IMR-90 (cell line): Measurements from ENCODE around the gene RSBN1L. TPM values are rescaled to one million over a fixed set of nuclear protein-coding genes. Genes with fewer than 3 reads are reported as not detected.

Experiments
- ATAC-seq: fragments of 200-7000 bp; cut with Tn5 transposase; 2 replicates; pipeline ENCODE4 v1.9.1; 2020; ENCODE audit warnings: low read depth, mild to moderate bottlenecking, moderate library complexity
- BruUV-seq: library from RNA; stranded (reverse); fragments of 400-500 nt; replicated peaks from 2 replicates; lab custom pipeline; 2021; lab: Mats Ljungman, UMichigan
- CTCF ChIA-PET: fragments of 300-600 bp; formaldehyde crosslinking; extraction: SDS; loops from one replicate; lab custom pipeline; 2021; ENCODE audit warnings: antibody characterized with exemption; lab: Yijun Ruan, JAX
- POLR2A ChIA-PET: fragments of 300-600 bp; sonication (Branson Sonifier 250); formaldehyde crosslinking; loops from one replicate; lab custom pipeline; 2022; ENCODE audit warnings: antibody characterized with exemption; ENCODE audit not compliant: unreplicated experiment; lab: Charles Lee
- DNase-seq: peaks from one replicate; pipeline ENCODE4 v3.0.0; 2013
- H2AFZ ChIP-seq: replicated peaks from 2 replicates; pipeline ENCODE3; 2013; ENCODE audit warnings: low read length, mild to moderate bottlenecking; ENCODE audit not compliant: poor library complexity
- H2AK5ac ChIP-seq: 2 replicates; pipeline ENCODE4 v1.6.1; 2013; ENCODE audit warnings: low read depth, low read length, inconsistent platforms
- H2AK9ac ChIP-seq: replicated peaks from 2 replicates; pipeline ENCODE3; 2013; ENCODE audit warnings: mild to moderate bottlenecking, low read depth, low read length, moderate library complexity; ENCODE audit not compliant: poor library complexity
- H2BK120ac ChIP-seq: 2 replicates; pipeline ENCODE4 v1.6.1; 2013; ENCODE audit warnings: low read depth, low read length, inconsistent platforms
- H2BK15ac ChIP-seq: 3 replicates; pipeline ENCODE4 v1.6.1; 2013; ENCODE audit warnings: low read depth, low read length, inconsistent platforms
- H2BK20ac ChIP-seq: 2 replicates; pipeline ENCODE4 v1.6.1; 2013; ENCODE audit warnings: low read depth, mild to moderate bottlenecking, inconsistent platforms, low read length, moderate library complexity
- H2BK5ac ChIP-seq: 2 replicates; pipeline ENCODE4 v1.6.1; 2013; ENCODE audit warnings: mild to moderate bottlenecking, low read depth, low read length, inconsistent platforms; ENCODE audit not compliant: poor library complexity, severe bottlenecking
- H3K14ac ChIP-seq: replicated peaks from 2 replicates; pipeline ENCODE4 v1.6.1; 2013; ENCODE audit warnings: low read depth, low read length, inconsistent platforms
- H3K18ac ChIP-seq: 2 replicates; pipeline ENCODE4 v1.6.1; 2013; ENCODE audit warnings: low read depth, low read length, control low read depth
- H3K23ac ChIP-seq: 2 replicates; pipeline ENCODE4 v1.6.1; 2013; ENCODE audit warnings: low read depth, low read length, inconsistent platforms
- H3K27ac ChIP-seq: 2 replicates; pipeline ENCODE4 v1.5.1; 2013; ENCODE audit warnings: mild to moderate bottlenecking, control low read depth, low read length; ENCODE audit not compliant: insufficient read depth
- H3K27me3 ChIP-seq: 2 replicates; pipeline ENCODE4 v1.6.1; 2013; ENCODE audit warnings: low read length; ENCODE audit not compliant: control insufficient read depth, insufficient read depth
- H3K36me3 ChIP-seq: 2 replicates; pipeline ENCODE4 v1.6.1; 2013; ENCODE audit warnings: low read length, mixed read lengths; ENCODE audit not compliant: control insufficient read depth, insufficient read depth
- H3K4ac ChIP-seq: 2 replicates; pipeline ENCODE4 v1.6.1; 2013; ENCODE audit warnings: low read depth, low read length, inconsistent platforms
- H3K4me1 ChIP-seq: 2 replicates; pipeline ENCODE4 v1.6.1; 2013; ENCODE audit warnings: low read length, mixed read lengths; ENCODE audit not compliant: control insufficient read depth, insufficient read depth
- H3K4me2 ChIP-seq: 2 replicates; pipeline ENCODE4 v1.6.1; 2013; ENCODE audit warnings: low read depth, mild to moderate bottlenecking, control low read depth, low read length, moderate library complexity
- H3K4me3 ChIP-seq: 2 replicates; pipeline ENCODE4 v1.5.1; 2013; ENCODE audit warnings: low read depth, mild to moderate bottlenecking, control low read depth, low read length, moderate library complexity; ENCODE audit not compliant: insufficient read depth
- H3K56ac ChIP-seq: 2 replicates; pipeline ENCODE4 v1.6.1; 2013; ENCODE audit warnings: low read length, inconsistent platforms; ENCODE audit not compliant: insufficient read depth; ENCODE audit errors: extremely low read depth
- H3K79me1 ChIP-seq, 2 experiments: 2 replicates each; pipeline ENCODE4 v1.6.1; 2013; ENCODE audit warnings: low read length in 2 of 2, inconsistent platforms in 1 of 2, low read depth in 1 of 2
- H3K9ac ChIP-seq: 2 replicates; pipeline ENCODE4 v1.6.1; 2013; ENCODE audit warnings: low read depth, low read length, control low read depth
- H3K9me1 ChIP-seq: 2 replicates; pipeline ENCODE4 v1.6.1; 2013; ENCODE audit warnings: low read length, inconsistent platforms; ENCODE audit not compliant: insufficient read depth
- H3K9me3 ChIP-seq: 2 replicates; pipeline ENCODE4 v1.6.1; 2013; ENCODE audit warnings: low read length; ENCODE audit not compliant: control insufficient read depth, insufficient read depth
- H4K20me1 ChIP-seq: 2 replicates; pipeline ENCODE4 v1.6.1; 2013; ENCODE audit warnings: low read length, inconsistent platforms; ENCODE audit not compliant: insufficient read depth
- H4K5ac ChIP-seq: 2 replicates; pipeline ENCODE4 v1.6.1; 2013; ENCODE audit warnings: mild to moderate bottlenecking, low read depth, low read length, control low read depth
- H4K8ac ChIP-seq, 2 experiments: 2 replicates each; pipeline ENCODE4 v1.6.1; 2013; ENCODE audit warnings: low read depth in 2 of 2, low read length in 2 of 2, control low read depth in 1 of 2, inconsistent platforms in 1 of 2
- H4K91ac ChIP-seq: 2 replicates; pipeline ENCODE4 v1.6.1; 2013; ENCODE audit warnings: low read depth, low read length, inconsistent platforms; ENCODE audit not compliant: insufficient read depth
- CEBPB ChIP-seq: IDR thresholded peaks from 2 replicates; pipeline ENCODE4 v1.6.1; 2012; ENCODE audit warnings: low read depth, low read length, improper control_type of control experiment
- MAFK ChIP-seq: IDR thresholded peaks from 2 replicates; pipeline ENCODE4 v1.6.1; 2012; ENCODE audit warnings: low read depth, low read length, improper control_type of control experiment
- MAZ ChIP-seq: IDR thresholded peaks from 2 replicates; pipeline ENCODE4 v1.6.1; 2012; ENCODE audit warnings: low read depth, mild to moderate bottlenecking, low read length, improper control_type of control experiment, moderate library complexity, borderline replicate concordance
- NFE2L2 ChIP-seq: fragments of 150-350 bp; IDR thresholded peaks from 2 replicates; pipeline ENCODE4 v1.6.1; 2016; ENCODE audit warnings: low read depth, mild to moderate bottlenecking, low read length
- RAD21 ChIP-seq: IDR thresholded peaks from 2 replicates; pipeline ENCODE4 v1.6.1; 2012; ENCODE audit warnings: low read length, improper control_type of control experiment
- RFX5 ChIP-seq: IDR thresholded peaks from 2 replicates; pipeline ENCODE4 v1.8.0; 2012; ENCODE audit warnings: low read depth, mild to moderate bottlenecking, low read length, moderate library complexity
- WGBS, 2 experiments: methylation state at CpG; one replicate each; pipeline versions ENCODE4 v1.1.5 to v1.1.7; 2013; ENCODE audit warnings: missing lambda C conversion rate in 2 of 2; ENCODE audit not compliant: insufficient read length in 1 of 2; ENCODE audit errors: extremely low coverage in 2 of 2; 5-methylcytosine and 5-hydroxymethylcytosine counted together
- dilution Hi-C: fragments of 300-500 bp; cut with HindIII; formaldehyde crosslinking; loops from one replicate; pipeline ENCODE4 v1.14.3; 2018; ENCODE audit warnings: low sequenced_read_pairs; ENCODE audit not compliant: unreplicated experiment
- in situ Hi-C: fragments of 300-500 bp; cut with MboI; formaldehyde crosslinking; loops from 3 replicates; pipeline ENCODE4 v1.14.3; 2019; ENCODE audit warnings: low sequenced_read_pairs, inconsistent platforms, mixed read lengths
- intact Hi-C: fragments of 100-400 bp; cut with micrococcal nuclease; formaldehyde crosslinking; loops from 2 replicates; pipeline ENCODE4 v1.10.0; 2022
- polyA plus RNA-seq, 3 experiments: library from polyadenylated mRNA; depleted of rRNA; stranded (reverse); fragments of >200 nt; gene quantifications; 2 replicates each; pipeline ENCODE4 v1.2.3, GENCODE V29; 2012; ENCODE audit warnings: low replicate concordance in 1 of 3
- total RNA-seq: library from RNA; depleted of rRNA; stranded (reverse); fragments of >200 nt; gene quantifications from 2 replicates; pipeline ENCODE4 v1.2.3, GENCODE V29; 2012
- TF ChIP-seq, protein P1 (sequence below): fragments of 150-350 bp; IDR thresholded peaks from 2 replicates; pipeline ENCODE4 v1.6.1; 2017; ENCODE audit warnings: mild to moderate bottlenecking, antibody characterized with exemption, low read length, low read depth

RSBN1L gene
- total and polyA plus RNA-seq, 2 of the 4 experiments (the other 2 are of a cell fraction) = 7.8 to 14.7 TPM

DNA sequence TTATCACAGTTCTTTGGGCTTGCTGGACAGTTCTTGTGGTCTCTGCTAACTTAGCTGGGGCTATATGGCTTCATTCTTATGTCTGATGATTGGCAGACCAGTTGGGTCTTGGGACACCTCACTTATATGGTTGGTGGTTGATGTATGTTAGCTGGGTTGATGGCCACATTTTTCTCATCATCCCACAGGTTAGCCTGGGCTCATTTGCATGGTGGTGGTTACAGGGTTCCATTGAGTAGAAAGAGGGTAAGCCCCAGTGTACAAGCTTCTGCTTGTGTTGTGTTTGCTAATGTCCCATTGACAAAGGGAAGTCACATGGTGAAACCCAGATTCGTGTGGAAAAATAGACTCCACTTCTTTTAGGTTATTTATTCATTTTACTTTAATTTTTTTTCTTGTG lies 61.3 kb downstream of the RSBN1L start:
- intact Hi-C loops = no loop called here
- WGBS, 2 experiments = no CpG with 5 or more reads among the region's 1 CpG

More for the DNA sequence above, 61.3 kb downstream of the RSBN1L start:
- Histone ChIP-seq H3K4me3 (no peak overlapping the region), H4K20me1 (peaks cover 4% of the 10 kb centered on the region; the same call in 1 of the 2 replicates), H2AK5ac (no peak overlapping the region), H3K36me3 (no peaks in the 10 kb centered on the region), H4K5ac (no peak overlapping the region), H3K18ac (no peak overlapping the region), H3K23ac (no peak overlapping the region), H3K79me1 (peaks cover 13 to 57% of the 10 kb centered on the region in 2 experiments), H3K56ac (no peak overlapping the region), H3K9ac (no peak overlapping the region), H2BK15ac (no peak overlapping the region), H4K8ac (no peak overlapping the region), H3K4me2 (no peak overlapping the region), H2AFZ (no peak overlapping the region), H3K9me3 (no peaks in the 10 kb centered on the region), H3K4ac (no peak overlapping the region), H2BK20ac (no peak overlapping the region), H3K14ac (no peak overlapping the region), H4K91ac (no peak overlapping the region), H3K27me3 (no peaks in the 10 kb centered on the region), H2BK5ac (no peak overlapping the region), H3K9me1 (no peaks in the 10 kb centered on the region), H2BK120ac (no peak overlapping the region), H3K27ac (no peak overlapping the region), H2AK9ac (no peak overlapping the region), H3K4me1 (no peaks in the 10 kb centered on the region; the same call in 1 of the 2 replicates)
- in situ Hi-C loops (no loop called here), dilution Hi-C loops (no loop called here)
- DNase-seq (no peak), ATAC-seq (no peak)
- BruUV-seq = no TSS peak
- CTCF ChIA-PET = interaction anchor here (1.1 kb wide), 1 partner anchor 100 kb away, joined by 5 read pairs; no protein-coding TSS in a partner anchor
- TF ChIP-seq RAD21 (no peak), RFX5 (no peak), CEBPB (no peak), NFE2L2 (no peak), MAZ (no peak), MAFK (no peak)
- TF ChIP-seq, protein P1, sequence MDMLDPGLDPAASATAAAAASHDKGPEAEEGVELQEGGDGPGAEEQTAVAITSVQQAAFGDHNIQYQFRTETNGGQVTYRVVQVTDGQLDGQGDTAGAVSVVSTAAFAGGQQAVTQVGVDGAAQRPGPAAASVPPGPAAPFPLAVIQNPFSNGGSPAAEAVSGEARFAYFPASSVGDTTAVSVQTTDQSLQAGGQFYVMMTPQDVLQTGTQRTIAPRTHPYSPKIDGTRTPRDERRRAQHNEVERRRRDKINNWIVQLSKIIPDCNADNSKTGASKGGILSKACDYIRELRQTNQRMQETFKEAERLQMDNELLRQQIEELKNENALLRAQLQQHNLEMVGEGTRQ = no peak
- POLR2A ChIA-PET = no interaction called here
